Measurements from ENCODE around the gene BICD1.
A peak's percentile ranks its signal among the peaks of the same experiment; 100 is the strongest.

Gene BICD1

GRCh38 chr12:32104572-32105355, 1.9 kb upstream of the BICD1 start:
- no peak for DNase-seq

- no peak for DNase-seq
Observed at GRCh38 chr12:32105986-32106516, 596 bp upstream of the BICD1 start.

- DNase-seq = no peak
Observed at GRCh38 chr12:32107359-32108267, 966 bp downstream of the BICD1 start.

DNA sequence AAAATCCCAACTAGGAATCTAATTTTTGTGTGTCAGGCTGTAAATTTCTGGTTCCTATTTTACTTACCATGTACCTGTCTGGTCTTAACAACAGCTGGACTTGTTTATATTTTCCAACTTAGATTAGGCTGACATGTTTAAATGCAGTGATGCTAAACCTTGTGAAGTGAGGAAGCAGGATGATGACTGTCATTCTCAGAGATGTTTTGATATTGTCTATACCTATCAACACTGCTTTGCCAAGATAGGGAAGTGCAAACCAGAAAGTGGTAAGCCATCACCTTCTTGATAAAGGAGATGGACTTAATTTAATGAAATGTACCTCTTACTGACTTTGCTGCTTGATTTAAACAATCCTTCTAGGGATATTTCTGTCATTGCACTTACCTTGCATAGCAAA, 2.1 kb downstream of the BICD1 start:
- DNase-seq = no peak

DNA sequence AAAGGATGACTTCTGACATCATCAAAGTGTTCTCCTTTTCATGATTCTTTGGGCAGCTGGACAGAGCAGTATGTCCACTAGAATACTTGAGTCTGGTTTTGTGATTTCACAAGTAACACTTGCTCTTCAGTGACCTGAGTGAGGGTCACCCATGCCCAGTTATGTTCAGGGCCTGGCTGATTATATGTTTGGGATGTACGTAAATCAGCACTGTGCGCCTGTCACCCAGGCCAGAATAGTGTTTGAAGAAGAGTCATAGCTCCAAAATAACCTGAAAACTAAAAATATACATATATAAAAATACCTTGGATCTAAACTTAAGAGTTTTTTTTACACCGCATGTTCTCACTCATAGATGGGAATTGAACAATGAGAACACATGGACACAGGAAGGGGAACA, 3.8 kb downstream of the BICD1 start:
- DNase-seq = no peak

- DNase-seq = no peak
Observed at GRCh38 chr12:32110942-32111341, 4.3 kb downstream of the BICD1 start.

DNA sequence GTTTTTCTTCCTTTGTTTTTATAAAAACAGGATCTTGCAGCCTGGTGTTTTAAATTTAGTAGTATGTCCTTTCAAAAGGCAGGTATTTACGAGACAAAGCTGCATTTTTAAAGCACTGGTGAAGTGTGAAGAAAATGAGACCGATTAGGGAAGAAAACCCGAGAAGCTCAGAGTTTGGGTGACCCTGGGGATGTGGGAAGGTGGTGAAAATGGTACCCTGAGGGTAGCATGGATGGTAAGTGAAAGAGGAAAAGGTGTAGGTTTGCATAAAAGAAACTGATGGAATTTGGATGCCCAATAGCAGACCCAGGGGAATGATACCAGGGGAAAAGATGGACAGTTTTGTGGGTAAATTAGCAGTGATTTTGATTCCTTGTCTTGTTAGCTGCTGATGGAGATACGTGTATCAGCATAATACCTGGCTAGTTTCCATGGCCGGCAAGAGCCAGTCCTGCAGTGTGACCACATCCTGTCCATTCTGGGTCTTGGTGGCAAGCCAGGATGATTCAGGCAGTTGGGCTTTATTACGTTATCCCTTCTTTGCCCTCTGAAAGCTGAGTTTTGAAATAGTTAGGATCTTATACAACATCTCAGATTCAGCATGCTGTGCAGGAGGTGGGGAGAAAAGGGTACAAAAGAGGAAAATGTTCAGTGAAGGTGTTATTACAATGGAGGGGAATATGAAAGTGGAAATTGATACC, 8.9 kb downstream of the BICD1 start:
- peak; percentile 47 for DNase-seq

GRCh38 chr12:32116897-32117296, 10.2 kb downstream of the BICD1 start:
- DNase-seq = no peak

DNA sequence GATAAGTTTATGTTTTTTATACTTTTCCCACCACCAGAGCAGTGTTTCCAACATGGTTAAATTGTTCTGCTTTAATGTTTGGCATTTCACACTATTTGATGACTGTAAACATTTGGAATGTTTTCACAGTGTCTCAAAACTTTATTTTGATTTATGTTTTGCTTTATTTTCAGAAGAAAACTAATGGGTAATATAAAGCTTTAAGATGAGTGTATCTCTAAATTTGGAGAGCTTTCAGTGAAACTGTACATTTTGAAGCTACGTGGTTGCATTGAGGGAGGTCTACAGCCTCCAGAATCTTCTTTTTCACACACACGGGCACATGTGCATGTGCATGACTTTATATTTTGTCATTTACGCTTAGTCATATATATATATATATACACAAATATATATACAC, 10.7 kb downstream of the BICD1 start:
- no peak for DNase-seq

- no peak for DNase-seq
Observed at GRCh38 chr12:32118806-32119205, 12.2 kb downstream of the BICD1 start.

DNA sequence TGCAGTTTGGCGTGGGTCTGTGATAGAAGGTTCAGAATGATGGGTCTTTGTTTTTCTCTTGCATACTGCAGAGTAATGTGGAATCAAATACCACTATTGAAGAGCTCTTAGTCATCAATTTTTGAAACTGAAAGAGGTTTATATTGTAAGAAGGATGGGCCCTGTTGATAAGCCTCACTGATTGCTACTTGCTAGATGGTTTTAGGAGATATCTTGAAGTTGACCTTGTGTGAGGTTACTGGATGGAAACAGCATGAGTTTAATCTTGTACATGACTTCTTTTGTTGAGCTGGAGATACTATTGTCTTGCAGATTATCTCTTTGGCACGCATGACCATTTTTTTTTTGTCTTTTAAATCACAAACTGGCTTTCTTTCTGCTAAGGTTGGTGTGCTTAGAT, 13.8 kb downstream of the BICD1 start:
- no peak for DNase-seq

DNA sequence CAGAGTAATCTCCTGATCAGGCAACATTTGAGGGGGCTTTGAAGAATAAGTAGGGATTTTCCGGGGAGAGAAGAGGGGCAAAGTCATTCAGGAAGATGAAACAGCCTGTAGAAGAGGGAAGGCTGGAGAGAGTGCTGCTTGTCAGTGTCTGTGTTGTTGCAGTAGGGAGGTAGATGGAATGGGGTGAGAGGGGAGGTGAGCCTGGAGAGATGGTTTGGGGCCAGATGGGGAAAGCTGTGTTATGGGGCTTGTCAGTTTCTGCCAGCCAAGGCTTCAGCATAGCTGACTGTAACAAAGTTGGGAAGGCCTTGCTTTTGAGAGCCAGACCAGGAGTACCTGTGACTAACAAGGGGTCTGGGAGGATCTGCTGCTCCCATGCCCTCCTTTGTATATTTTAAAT, 18.0 kb downstream of the BICD1 start:
- no peak for DNase-seq

- DNase-seq = no peak
Observed at GRCh38 chr12:32125455-32126084, 18.9 kb downstream of the BICD1 start.

DNA sequence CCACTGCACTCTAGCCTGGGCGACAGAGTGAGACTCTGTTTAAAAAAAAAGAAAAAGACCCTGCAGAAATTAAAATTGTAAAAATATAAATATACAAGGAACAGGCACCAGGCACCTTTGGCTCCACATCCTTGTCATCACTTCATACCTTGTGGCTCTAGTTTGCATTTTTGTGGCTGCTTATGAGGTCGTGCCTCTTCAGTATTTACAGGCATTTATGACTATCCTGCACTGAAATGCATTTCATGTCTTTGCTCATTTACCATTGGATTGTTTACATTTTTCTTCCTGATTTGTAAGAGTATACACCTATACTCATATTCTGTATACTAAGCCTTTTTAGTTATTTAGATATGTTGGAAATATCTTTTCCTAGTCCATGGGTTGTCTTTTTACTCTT, 20.1 kb downstream of the BICD1 start:
- no peak for DNase-seq

- DNase-seq = no peak
Observed at GRCh38 chr12:32131666-32132065, 25.0 kb downstream of the BICD1 start.

DNA sequence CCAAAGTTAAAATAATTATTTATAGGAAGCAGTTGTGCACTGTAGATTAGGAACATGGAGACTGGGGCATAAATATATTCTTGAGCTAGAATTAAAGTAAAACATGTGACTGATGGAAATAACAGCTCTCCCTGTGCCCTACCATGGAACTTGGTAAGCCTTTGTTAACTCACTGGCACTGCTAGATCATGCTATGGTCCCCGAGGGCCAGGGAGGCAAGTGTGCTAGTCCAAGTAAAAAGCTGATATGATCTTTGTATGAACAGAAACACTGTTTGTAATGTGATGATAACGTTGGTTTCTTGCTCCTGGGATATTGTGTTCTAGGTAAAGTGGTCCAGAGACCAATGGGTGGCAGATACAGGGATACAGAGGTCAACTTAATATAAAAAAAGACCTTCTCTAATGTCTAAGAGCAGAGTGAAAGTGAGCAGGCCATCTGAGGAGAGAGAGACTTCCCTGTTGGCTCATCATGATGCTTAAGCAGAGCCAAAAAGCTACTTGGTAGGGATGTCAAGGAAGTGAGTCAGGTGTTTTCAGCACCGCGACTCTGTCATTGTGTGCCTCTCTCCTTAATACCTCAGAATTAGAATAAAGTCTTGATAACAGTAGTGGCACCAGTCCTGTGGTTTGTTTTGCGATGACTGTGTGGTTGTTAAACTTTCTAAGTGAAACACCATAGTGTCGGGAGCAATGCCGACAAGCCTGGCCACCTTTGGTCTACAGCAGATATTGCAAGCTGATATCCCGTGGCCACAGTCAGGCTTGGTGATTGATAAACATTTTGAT, 27.6 kb downstream of the BICD1 start:
- no peak for DNase-seq

DNA sequence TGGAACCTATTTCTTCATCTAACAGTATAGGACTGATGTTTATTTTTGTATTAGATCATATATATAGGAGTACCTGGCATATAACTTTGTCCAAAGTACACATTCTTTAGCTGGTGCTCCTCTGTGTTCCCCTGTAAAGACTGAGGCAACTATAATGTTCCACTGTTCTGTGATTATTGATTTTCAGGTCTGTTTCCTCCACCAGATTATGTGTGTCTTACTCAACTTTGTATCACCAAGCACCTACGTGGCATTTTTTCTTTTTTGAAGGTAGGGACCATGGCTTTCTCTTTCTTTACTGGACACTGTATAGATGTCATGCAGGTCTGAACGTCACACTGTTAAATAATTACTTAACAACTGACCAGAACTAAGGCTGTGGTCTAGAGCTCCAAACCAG, 29.3 kb downstream of the BICD1 start:
- DNase-seq = no peak

DNA sequence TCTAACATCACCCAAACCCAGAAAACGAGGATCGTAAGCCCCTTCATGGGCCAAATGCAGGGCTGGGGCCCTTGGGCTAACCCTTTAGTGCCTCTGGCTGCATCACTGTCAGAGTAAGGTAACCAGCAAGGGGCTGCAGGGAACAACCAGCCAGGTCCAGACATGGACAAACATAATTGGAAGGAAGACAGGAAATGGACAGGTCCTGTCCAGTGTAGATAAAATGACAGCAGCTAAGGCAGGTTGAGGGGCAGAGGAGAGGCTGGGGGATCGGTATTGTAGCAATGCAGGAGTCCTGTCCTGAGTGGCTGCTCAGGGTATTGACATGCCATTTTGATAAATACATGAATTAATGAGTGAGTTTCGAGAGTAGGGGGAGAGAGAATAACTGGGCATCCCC, 29.8 kb downstream of the BICD1 start:
- DNase-seq = no peak

DNA sequence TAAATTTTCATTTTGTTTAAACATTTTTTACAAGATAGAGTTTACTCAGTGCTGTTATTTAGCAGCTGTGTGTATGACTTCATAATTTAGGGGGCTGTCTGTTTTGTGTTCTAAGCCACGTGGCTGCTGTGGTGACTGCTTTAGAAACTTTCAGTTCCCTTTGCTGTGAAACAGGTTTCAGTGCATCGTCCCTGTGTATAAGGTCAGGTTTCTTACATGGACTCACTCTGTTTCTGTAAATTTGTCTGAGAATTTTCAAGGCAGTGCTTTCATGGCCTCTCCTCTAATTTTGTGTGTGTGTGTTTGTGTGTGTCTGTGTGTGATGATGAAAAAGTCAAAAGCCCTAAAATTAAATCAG, 32.4 kb downstream of the BICD1 start:
- no peak for DNase-seq

- no peak for DNase-seq
Observed at GRCh38 chr12:32140877-32141276, 34.2 kb downstream of the BICD1 start.

DNA sequence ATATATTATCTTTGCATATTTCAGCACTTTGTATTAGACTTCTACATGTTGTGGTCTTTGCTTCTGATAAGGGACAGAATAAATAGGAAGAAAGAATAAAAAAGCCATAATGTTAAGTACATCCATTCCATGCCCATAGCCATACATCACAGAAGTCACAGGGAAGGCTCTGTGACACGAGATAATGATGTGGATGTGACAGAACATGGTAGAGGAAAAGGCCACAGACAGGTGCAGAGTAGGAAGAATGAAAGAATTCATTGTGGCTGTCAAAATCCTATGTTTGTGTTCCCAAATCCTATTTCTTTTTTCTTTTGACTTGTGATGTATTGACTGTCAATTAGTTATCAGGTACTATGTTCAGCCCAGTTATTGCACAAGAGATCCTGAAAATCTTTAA, 38.4 kb downstream of the BICD1 start:
- DNase-seq = no peak
